H1 (cell line): Measurements from ENCODE around the gene POU4F1. TPM values are rescaled to one million over a fixed set of nuclear protein-coding genes. Genes with fewer than 3 reads are reported as not detected.
A peak's percentile ranks its signal among the peaks of the same experiment; 100 is the strongest.

Source experiments
- CTCF ChIA-PET: fragments of 300-600 bp; sonication (Branson Sonifier 250); formaldehyde crosslinking; loops from one replicate; lab custom pipeline; 2021; ENCODE audit not compliant: partially characterized antibody; lab: Charles Lee
- POLR2A ChIA-PET: fragments of 300-600 bp; sonication (Branson Sonifier 250); formaldehyde crosslinking; loops from one replicate; lab custom pipeline; 2021; ENCODE audit warnings: inconsistent platforms; ENCODE audit not compliant: partially characterized antibody; lab: Charles Lee
- DNase-seq, 2 experiments: peaks; one replicate each; pipeline versions ENCODE4 v3.0.0 to v3.0.0-alpha.2; 2010 to 2022; ENCODE audit warnings: low spot score in 2 of 2, low read depth in 1 of 2, mixed read lengths in 1 of 2
- FAIRE-seq: peaks from 2 replicates; lab custom pipeline; 2011; peaks lifted over from hg19 to GRCh38; lab: Jason Lieb, UNC
- H2AFZ ChIP-seq: 2 replicates; pipeline ENCODE4 v1.8.1; 2012; ENCODE audit warnings: low read length, inconsistent platforms
- H2AK5ac ChIP-seq: 2 replicates; pipeline ENCODE4 v1.6.1; 2013; ENCODE audit warnings: low read depth, low read length
- H2BK120ac ChIP-seq: replicated peaks from 2 replicates; pipeline ENCODE3; 2013; ENCODE audit warnings: low read depth, low read length, inconsistent platforms
- H2BK12ac ChIP-seq: 2 replicates; pipeline ENCODE4 v1.6.1; 2013; ENCODE audit warnings: low read depth, low read length
- H2BK15ac ChIP-seq: 2 replicates; pipeline ENCODE4 v1.6.1; 2013; ENCODE audit warnings: low read length
- H2BK20ac ChIP-seq: 2 replicates; pipeline ENCODE4 v1.6.1; 2013; ENCODE audit warnings: low read length
- H2BK5ac ChIP-seq: 2 replicates; pipeline ENCODE4 v1.6.1; 2013; ENCODE audit warnings: low read depth, low read length
- H3K14ac ChIP-seq: 2 replicates; pipeline ENCODE4 v1.6.1; 2013; ENCODE audit warnings: inconsistent platforms; ENCODE audit not compliant: insufficient read length
- H3K18ac ChIP-seq: 2 replicates; pipeline ENCODE4 v1.6.1; 2013; ENCODE audit warnings: low read length; ENCODE audit errors: extremely low read depth
- H3K23ac ChIP-seq: 2 replicates; pipeline ENCODE4 v1.6.1; 2013; ENCODE audit warnings: inconsistent platforms; ENCODE audit not compliant: insufficient read length
- H3K23me2 ChIP-seq: 2 replicates; pipeline ENCODE4 v1.6.1; 2013; ENCODE audit warnings: low read depth, low read length
- H3K27ac ChIP-seq: 2 replicates; pipeline ENCODE4 v1.6.1; 2011; ENCODE audit warnings: low read depth, low read length, inconsistent platforms
- H3K27me3 ChIP-seq, 4 experiments: replicated peaks in 1 of 4; 1 replicate in 1 of 4; 2 replicates in 3 of 4; pipeline versions ENCODE4 v1.6.1 to v1.8.1; 2011 to 2013; ENCODE audit warnings: low read length in 3 of 4, mild to moderate bottlenecking in 3 of 4, inconsistent platforms in 2 of 4, mixed read lengths in 2 of 4, moderate library complexity in 1 of 4; ENCODE audit not compliant: control insufficient read depth in 3 of 4, insufficient read depth in 3 of 4; ENCODE audit errors: extremely low read depth in 1 of 4
- H3K36me3 ChIP-seq, 4 experiments: 2 replicates each; pipeline versions ENCODE4 v1.6.1 to v1.8.1; 2011 to 2013; ENCODE audit warnings: mild to moderate bottlenecking in 4 of 4, low read length in 3 of 4, moderate library complexity in 2 of 4, control low read depth in 1 of 4, inconsistent platforms in 1 of 4; ENCODE audit not compliant: insufficient read depth in 4 of 4, control insufficient read depth in 2 of 4
- H3K4ac ChIP-seq: replicated peaks from 2 replicates; pipeline ENCODE3; 2013; ENCODE audit warnings: low read length, low read depth, mixed read lengths, inconsistent platforms; ENCODE audit not compliant: insufficient read length
- H3K4me1 ChIP-seq, 4 experiments: replicated peaks in 1 of 4; 1 replicate in 1 of 4; 2 replicates in 3 of 4; pipeline versions ENCODE4 v1.6.1 to v1.8.1; 2011 to 2013; ENCODE audit warnings: low read length in 3 of 4, inconsistent platforms in 2 of 4, mixed read lengths in 1 of 4; ENCODE audit not compliant: insufficient read depth in 4 of 4, control insufficient read depth in 3 of 4
- H3K4me2 ChIP-seq, 2 experiments: 2 replicates each; pipeline versions ENCODE4 v1.6.1 to v1.8.1; 2011 to 2013; ENCODE audit warnings: low read depth in 2 of 2, low read length in 2 of 2, control low read depth in 1 of 2, inconsistent platforms in 1 of 2, mild to moderate bottlenecking in 1 of 2; ENCODE audit not compliant: insufficient read depth in 1 of 2
- H3K4me3 ChIP-seq, 4 experiments: fragments of 200-600, 300-600 bp in 1 of 4; sonication (generic), shearing (Covaris generic), sonication (Bioruptor Twin) in 1 of 4; 2 replicates each; pipeline versions ENCODE4 v1.5.1 to v1.8.1; 2011 to 2016; ENCODE audit warnings: low read length in 4 of 4, low read depth in 3 of 4, control low read depth in 2 of 4, inconsistent platforms in 2 of 4, mild to moderate bottlenecking in 2 of 4, mixed read lengths in 1 of 4, moderate library complexity in 1 of 4; ENCODE audit not compliant: insufficient read depth in 2 of 4; ENCODE audit errors: extremely low read depth in 1 of 4
- H3K56ac ChIP-seq: replicated peaks from 2 replicates; pipeline ENCODE3; 2013; ENCODE audit warnings: low read depth, mild to moderate bottlenecking, mixed read lengths, low read length, inconsistent platforms; ENCODE audit not compliant: insufficient read length
- H3K79me1 ChIP-seq: 2 replicates; pipeline ENCODE4 v1.6.1; 2013; ENCODE audit warnings: low read depth, low read length, control low read depth
- H3K79me2 ChIP-seq, 2 experiments: 2 replicates each; pipeline versions ENCODE4 v1.6.1 to v1.8.1; 2012 to 2013; ENCODE audit warnings: low read length in 2 of 2, mild to moderate bottlenecking in 2 of 2, inconsistent platforms in 1 of 2; ENCODE audit not compliant: insufficient read depth in 2 of 2, control insufficient read depth in 1 of 2
- H3K9ac ChIP-seq, 4 experiments: replicated peaks in 1 of 4; 1 replicate in 1 of 4; 2 replicates in 3 of 4; pipeline versions ENCODE4 v1.6.1 to v1.8.1; 2011 to 2013; ENCODE audit warnings: low read depth in 3 of 4, low read length in 3 of 4, control low read depth in 2 of 4, mild to moderate bottlenecking in 2 of 4, moderate library complexity in 2 of 4, inconsistent platforms in 1 of 4; ENCODE audit errors: extremely low read depth in 1 of 4
- H3K9me3 ChIP-seq, 2 experiments: 2 replicates each; pipeline versions ENCODE4 v1.6.1 to v1.8.1; 2012 to 2013; ENCODE audit warnings: mild to moderate bottlenecking in 2 of 2, moderate library complexity in 2 of 2, control low read depth in 1 of 2, inconsistent platforms in 1 of 2, low read depth in 1 of 2, low read length in 1 of 2, mixed read lengths in 1 of 2; ENCODE audit not compliant: insufficient read depth in 2 of 2
- H4K20me1 ChIP-seq, 2 experiments: replicated peaks in 1 of 2; 2 replicates each; pipeline versions ENCODE3 to v1.8.1; 2011 to 2013; ENCODE audit warnings: inconsistent platforms in 2 of 2, low read length in 2 of 2, mild to moderate bottlenecking in 1 of 2; ENCODE audit not compliant: insufficient read depth in 2 of 2, control insufficient read depth in 1 of 2
- H4K5ac ChIP-seq: 2 replicates; pipeline ENCODE4 v1.6.1; 2013; ENCODE audit warnings: low read length, low read depth, mixed read lengths, inconsistent platforms; ENCODE audit not compliant: insufficient read length
- H4K8ac ChIP-seq: 2 replicates; pipeline ENCODE4 v1.8.0; 2013; ENCODE audit warnings: mild to moderate bottlenecking, moderate library complexity, low read length, inconsistent platforms; ENCODE audit not compliant: insufficient read depth; ENCODE audit errors: extremely low read depth
- H4K91ac ChIP-seq: replicated peaks from 2 replicates; pipeline ENCODE3; 2013; ENCODE audit warnings: low read length, mixed read lengths, inconsistent platforms; ENCODE audit not compliant: insufficient read length
- CTBP2 ChIP-seq: IDR thresholded peaks from 2 replicates; pipeline ENCODE4 v1.7.0; 2011; ENCODE audit warnings: borderline replicate concordance, mild to moderate bottlenecking, moderate library complexity, mixed read lengths, low read length; ENCODE audit not compliant: insufficient read depth, insufficient read length
- HDAC2 ChIP-seq, 2 experiments: fragments of 300-600 bp in 1 of 2; sonication (generic) in 1 of 2; IDR thresholded peaks; 2 replicates each; pipeline ENCODE4 v1.6.1; 2011 to 2012; ENCODE audit warnings: low read depth in 2 of 2, low read length in 2 of 2, mild to moderate bottlenecking in 2 of 2, moderate library complexity in 2 of 2, borderline replicate concordance in 1 of 2, inconsistent platforms in 1 of 2
- KDM1A ChIP-seq: fragments of 200-600, 300-600 bp; sonication (generic); IDR thresholded peaks from 2 replicates; pipeline ENCODE4 v1.7.1; 2016; ENCODE audit warnings: mild to moderate bottlenecking, low read length, borderline replicate concordance
- RBBP5 ChIP-seq: IDR thresholded peaks from 2 replicates; pipeline ENCODE4 v1.7.1; 2012; ENCODE audit warnings: low read depth, mild to moderate bottlenecking, inconsistent platforms, low read length, moderate library complexity, borderline replicate concordance
- RNF2 ChIP-seq: fragments of 200-900, 300-1000 bp; sonication (generic); IDR thresholded peaks from 2 replicates; pipeline ENCODE4 v1.7.1; 2016; ENCODE audit warnings: borderline replicate concordance, low read depth, mild to moderate bottlenecking, antibody characterized with exemption, low read length; ENCODE audit not compliant: poor library complexity, severe bottlenecking; ENCODE audit errors: missing control alignments
- SAP30 ChIP-seq: fragments of 300-600 bp; sonication (generic); IDR thresholded peaks from 2 replicates; pipeline ENCODE4 v1.7.1; 2012; ENCODE audit warnings: low read length, moderate library complexity, mild to moderate bottlenecking, inconsistent platforms; ENCODE audit not compliant: insufficient read depth, insufficient replicate concordance
- SIRT6 ChIP-seq: IDR thresholded peaks from one replicate; pipeline ENCODE4 v1.7.1; 2012; ENCODE audit warnings: low read length, inconsistent platforms
- SP1 ChIP-seq: IDR thresholded peaks from 2 replicates; pipeline ENCODE4 v1.6.1; 2011; ENCODE audit warnings: low read depth, low read length
- WGBS, 2 experiments: shearing (Covaris generic) in 1 of 2; methylation state at CpG; one replicate each; pipeline versions ENCODE4 v1.1.6 to v1.1.7; 2013 to 2015; ENCODE audit warnings: low lambda C conversion rate in 2 of 2, mixed read lengths in 2 of 2, inconsistent platforms in 1 of 2, low coverage in 1 of 2, missing lambda C conversion rate in 1 of 2; ENCODE audit not compliant: insufficient replicate concordance in 2 of 2, insufficient coverage in 1 of 2, insufficient read length in 1 of 2; ENCODE audit errors: extremely low coverage in 1 of 2, missing lambda C conversion rate in 1 of 2; 5-methylcytosine and 5-hydroxymethylcytosine counted together
- long read RNA-seq, 2 experiments: library from RNA in 1 of 2; library from capped mRNA in 1 of 2; stranded (forward); transcript quantifications; one replicate each; pipeline ENCODE4 v2.0.0, GENCODE V29; 2021; ENCODE audit warnings: inconsistent platforms in 1 of 2
- polyA minus RNA-seq, 3 experiments: library from RNA; depleted of rRNA, polyadenylated mRNA; stranded (reverse); fragments of >200 nt; gene quantifications; 1 replicate in 2 of 3; 2 replicates in 1 of 3; pipeline ENCODE4 v1.2.3, GENCODE V29; 2011
- polyA plus RNA-seq, 7 experiments: library from polyadenylated mRNA; depleted of rRNA in 3 of 7; stranded (reverse) in 5 of 7; unstranded in 2 of 7; fragments of >200 nt in 5 of 7; fragments of 200-250 nt in 2 of 7; gene quantifications; 1 replicate in 5 of 7; 2 replicates in 1 of 7; 4 replicates in 1 of 7; pipeline versions ENCODE4 v1.2.1 to v1.2.3, GENCODE V29; 2011 to 2013; ENCODE audit warnings: missing spikeins in 2 of 7, mixed read lengths in 2 of 7
- total RNA-seq: library from RNA; stranded (reverse); fragmentation: NEBNext Ultra II Directional; extraction: Animal tissue kit (Norgen Biotek cat#: 25700); gene quantifications from 2 replicates; pipeline ENCODE4 v1.2.1, GENCODE V29; 2021

The POU4F1 gene
- total RNA-seq (0.27 and 0.32 TPM in 2 replicates), polyA plus RNA-seq (2011; rRNA removed) (0.08 and 0.09 TPM in 2 replicates), polyA minus RNA-seq (2011; rRNA and poly(A)+ RNA removed) (0.02 and 0.06 TPM in 2 replicates)
- 0.16 TPM for polyA plus RNA-seq (2011; cell fraction: cytosol; rRNA removed)
- polyA plus RNA-seq (2011; cell fraction: nucleus; rRNA removed), result 0.64 TPM
- 0.11 to 0.28 TPM (median 0.18 TPM) in 4 replicates for polyA plus RNA-seq (2012, experiment 1 of 2)
- 0.05 TPM for polyA plus RNA-seq (2012, experiment 2 of 2)
- polyA plus RNA-seq (2013, experiment 1 of 2), result 0.26 TPM
- polyA plus RNA-seq (2013, experiment 2 of 2), result 0.22 TPM
- polyA minus RNA-seq (2011; cell fraction: cytosol; rRNA and poly(A)+ RNA removed), result not detected
- polyA minus RNA-seq (2011; cell fraction: nucleus; rRNA and poly(A)+ RNA removed), result 0.50 TPM
- long read RNA-seq, experiment 1, result 0 reads
- long read RNA-seq, experiment 2, result 0 reads

- no peaks in the 10 kb centered on the region for H3K79me2 ChIP-seq
- peaks cover 26% of the 10 kb centered on the region; the same call in 1 of the 2 replicates for H3K23me2 ChIP-seq
- H2BK120ac ChIP-seq, result no peak within 1 kb of the TSS
- no peak within 1 kb of the TSS for H3K27ac ChIP-seq
- ChIA-PET POLR2A (interaction anchor here (0.6 to 0.8 kb wide), 2 partner anchors 14 to 123 kb away, joined by 3 to 4 read pairs; no protein-coding TSS in a partner anchor), CTCF (interaction anchor here (1.0 to 2.6 kb wide), 4 partner anchors 9 to 375 kb away, joined by 4 to 8 read pairs (median 6); no protein-coding TSS in a partner anchor)
- H3K4me2 ChIP-seq, result peak within 1 kb of the TSS; percentile 79 to 89
- peak within 1 kb of the TSS; percentile 93 for H2BK12ac ChIP-seq
- H2BK15ac ChIP-seq, result peak within 1 kb of the TSS; percentile 92; the same call in 1 of the 2 replicates
- no peak within 1 kb of the TSS; the same call in 1 of the 2 replicates for H2BK20ac ChIP-seq
- peak within 1 kb of the TSS; percentile 62 for H3K56ac ChIP-seq
- H4K8ac ChIP-seq, result no peak within 1 kb of the TSS; the same call in 1 of the 2 replicates
- DNase-seq (peak in 1 of 2 experiments; percentile 90), FAIRE-seq (no peak)
- no peak within 1 kb of the TSS for H3K18ac ChIP-seq
- peak within 1 kb of the TSS; percentile 28 to 67 (median 41) for H3K4me3 ChIP-seq
- peaks cover 90 to 97% (median 97%) of the 10 kb centered on the region in 4 experiments for H3K27me3 ChIP-seq
- H4K20me1 ChIP-seq, result peaks cover 15 to 30% of the 10 kb centered on the region in 2 experiments
- no peak within 1 kb of the TSS for H3K23ac ChIP-seq
- H3K36me3 ChIP-seq, result no peaks in the 10 kb centered on the region
- no peaks in the 10 kb centered on the region for H3K79me1 ChIP-seq
- 1% methylated on average over 65 of the region's 80 CpGs; no CpG with 5 or more reads in 1 of the 2 experiments for WGBS, 2 experiments
- peaks cover 6 to 46% (median 18%) of the 10 kb centered on the region in 4 experiments for H3K4me1 ChIP-seq
- no peak within 1 kb of the TSS for H2AK5ac ChIP-seq
- no peak within 1 kb of the TSS for H2BK5ac ChIP-seq
- no peak within 1 kb of the TSS for H3K9ac ChIP-seq
- H2AFZ ChIP-seq, result no peak within 1 kb of the TSS
- no peaks in the 10 kb centered on the region for H3K9me3 ChIP-seq
- H3K4ac ChIP-seq, result no peak within 1 kb of the TSS
- no peak within 1 kb of the TSS for H4K91ac ChIP-seq
- H3K14ac ChIP-seq, result no peak within 1 kb of the TSS
- H4K5ac ChIP-seq, result no peak within 1 kb of the TSS
- TF ChIP-seq RNF2, result no peak
- TF ChIP-seq HDAC2 (IDR thresholded peaks at IDR 0.05; ENCODE audit: borderline replicate concordance in 1 of 2, low read depth in 2 of 2, low read length in 2 of 2), result no peak; a peak in 1 of 4 replicates
- peak; percentile 59 for TF ChIP-seq CTBP2
- no peak for TF ChIP-seq SIRT6
- no peak for TF ChIP-seq SAP30
- TF ChIP-seq KDM1A, result no peak
- peak; percentile 61; the same call in 1 of the 2 replicates for TF ChIP-seq RBBP5
- no peak for TF ChIP-seq SP1
Measured at GRCh38 chr13:78603240-78603957, at the start of gene POU4F1. TSS of gene POU4F1 (minus strand) at chr13:78603552. CDS start at chr13:78603326, 226 bp downstream.
